Astrocyte of the cerebellum (primary cell): ENCODE measurements around the gene SERTAD2.

Experiments used
- DNase-seq: peaks from one replicate; pipeline ENCODE4 v3.0.0-alpha.2; 2011; ENCODE audit warnings: low read depth
- H3K4me3 ChIP-seq: 2 replicates; pipeline ENCODE4 v1.5.1; 2011; ENCODE audit warnings: mild to moderate bottlenecking, low read depth, low read length, moderate library complexity
- in situ Hi-C: cut with HindIII; loops from 2 replicates; pipeline ENCODE4 v1.10.0; 2017; ENCODE audit warnings: low sequenced_read_pairs
- TF ChIP-seq, protein P1 (sequence below): IDR thresholded peaks from 2 replicates; pipeline ENCODE4 v1.5.1; 2012; ENCODE audit warnings: low read length, low read depth, moderate library complexity, mild to moderate bottlenecking; ENCODE audit errors: missing control alignments

The SERTAD2 gene

DNA sequence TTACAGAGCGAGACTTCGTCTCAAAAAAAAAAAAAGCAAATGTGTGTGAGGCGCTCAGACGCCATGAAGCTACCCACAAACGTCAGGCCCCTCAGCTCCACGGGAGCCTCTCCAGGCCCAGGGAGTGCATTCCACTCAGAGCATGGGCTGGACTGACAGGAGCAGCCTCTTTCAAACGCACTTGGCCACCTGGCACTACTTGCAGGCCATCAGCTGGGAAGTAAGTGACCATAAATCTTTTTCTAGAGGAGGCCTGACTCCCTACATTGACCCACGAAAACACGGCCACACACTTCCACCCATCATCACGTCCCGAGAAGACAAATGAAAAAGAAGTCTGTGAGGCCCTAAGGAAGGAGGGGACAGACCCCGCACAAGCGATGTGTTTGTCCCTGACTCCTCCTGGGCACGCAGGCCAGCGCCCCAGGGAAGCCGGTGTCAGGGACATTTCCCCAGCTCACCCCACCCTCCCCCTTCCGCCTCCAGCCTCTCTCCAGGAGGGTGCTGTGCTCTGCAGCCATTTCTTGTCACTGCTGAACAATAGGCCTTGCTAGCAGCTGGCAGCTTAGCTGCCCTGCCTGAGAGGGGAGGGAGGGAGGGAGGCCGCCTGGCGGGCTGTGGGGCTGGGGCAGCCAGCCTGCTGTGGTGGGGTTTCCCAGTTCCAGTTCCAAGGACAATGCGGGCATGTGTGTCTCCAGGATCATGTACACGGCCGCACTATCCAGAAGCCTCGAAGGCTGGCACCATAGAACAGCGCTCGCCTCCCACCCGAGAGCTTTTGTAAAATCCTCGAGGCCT, 26.6 kb downstream of the SERTAD2 start:
- in situ Hi-C loops, result no loop called here
- TF ChIP-seq, protein P1, sequence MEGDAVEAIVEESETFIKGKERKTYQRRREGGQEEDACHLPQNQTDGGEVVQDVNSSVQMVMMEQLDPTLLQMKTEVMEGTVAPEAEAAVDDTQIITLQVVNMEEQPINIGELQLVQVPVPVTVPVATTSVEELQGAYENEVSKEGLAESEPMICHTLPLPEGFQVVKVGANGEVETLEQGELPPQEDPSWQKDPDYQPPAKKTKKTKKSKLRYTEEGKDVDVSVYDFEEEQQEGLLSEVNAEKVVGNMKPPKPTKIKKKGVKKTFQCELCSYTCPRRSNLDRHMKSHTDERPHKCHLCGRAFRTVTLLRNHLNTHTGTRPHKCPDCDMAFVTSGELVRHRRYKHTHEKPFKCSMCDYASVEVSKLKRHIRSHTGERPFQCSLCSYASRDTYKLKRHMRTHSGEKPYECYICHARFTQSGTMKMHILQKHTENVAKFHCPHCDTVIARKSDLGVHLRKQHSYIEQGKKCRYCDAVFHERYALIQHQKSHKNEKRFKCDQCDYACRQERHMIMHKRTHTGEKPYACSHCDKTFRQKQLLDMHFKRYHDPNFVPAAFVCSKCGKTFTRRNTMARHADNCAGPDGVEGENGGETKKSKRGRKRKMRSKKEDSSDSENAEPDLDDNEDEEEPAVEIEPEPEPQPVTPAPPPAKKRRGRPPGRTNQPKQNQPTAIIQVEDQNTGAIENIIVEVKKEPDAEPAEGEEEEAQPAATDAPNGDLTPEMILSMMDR, result no peak
- no peak for DNase-seq
- no peak overlapping the region for H3K4me3 ChIP-seq

DNA sequence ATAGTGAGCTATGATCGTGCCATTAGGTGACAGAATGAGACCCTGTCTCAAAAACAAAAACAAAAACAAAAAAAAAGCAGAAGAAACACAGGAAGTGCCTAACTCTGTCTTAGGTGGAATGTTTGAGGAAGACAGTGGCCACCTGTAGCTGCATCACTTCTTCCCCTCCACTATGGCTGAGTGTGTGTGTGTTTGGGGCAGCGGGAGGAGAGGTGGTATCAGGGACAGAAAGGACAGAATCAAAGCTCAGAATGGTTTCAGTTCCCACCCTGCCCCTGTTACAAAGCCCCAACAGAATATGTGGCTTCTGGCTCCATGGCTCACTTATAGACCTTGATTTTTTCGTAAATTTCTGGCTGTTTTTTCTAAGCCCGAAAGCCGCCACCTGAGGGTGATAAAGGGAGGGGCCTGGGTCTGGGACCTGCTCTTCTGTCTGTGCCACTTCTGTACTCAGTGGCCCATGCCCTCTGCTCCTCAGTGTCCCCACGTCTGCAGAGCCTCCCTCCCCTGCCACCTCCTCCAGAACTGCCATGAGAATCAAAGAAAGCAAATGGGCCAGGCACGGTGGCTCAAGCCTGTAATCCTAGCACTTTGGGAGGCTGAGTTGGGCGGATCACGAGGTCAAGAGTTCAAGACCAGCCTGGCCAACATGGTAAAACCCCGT, 27.4 kb downstream of the SERTAD2 start:
- TF ChIP-seq, protein P1, result no peak
- H3K4me3 ChIP-seq, result no peak overlapping the region
- in situ Hi-C loops, result no loop called here
- DNase-seq, result no peak

DNA sequence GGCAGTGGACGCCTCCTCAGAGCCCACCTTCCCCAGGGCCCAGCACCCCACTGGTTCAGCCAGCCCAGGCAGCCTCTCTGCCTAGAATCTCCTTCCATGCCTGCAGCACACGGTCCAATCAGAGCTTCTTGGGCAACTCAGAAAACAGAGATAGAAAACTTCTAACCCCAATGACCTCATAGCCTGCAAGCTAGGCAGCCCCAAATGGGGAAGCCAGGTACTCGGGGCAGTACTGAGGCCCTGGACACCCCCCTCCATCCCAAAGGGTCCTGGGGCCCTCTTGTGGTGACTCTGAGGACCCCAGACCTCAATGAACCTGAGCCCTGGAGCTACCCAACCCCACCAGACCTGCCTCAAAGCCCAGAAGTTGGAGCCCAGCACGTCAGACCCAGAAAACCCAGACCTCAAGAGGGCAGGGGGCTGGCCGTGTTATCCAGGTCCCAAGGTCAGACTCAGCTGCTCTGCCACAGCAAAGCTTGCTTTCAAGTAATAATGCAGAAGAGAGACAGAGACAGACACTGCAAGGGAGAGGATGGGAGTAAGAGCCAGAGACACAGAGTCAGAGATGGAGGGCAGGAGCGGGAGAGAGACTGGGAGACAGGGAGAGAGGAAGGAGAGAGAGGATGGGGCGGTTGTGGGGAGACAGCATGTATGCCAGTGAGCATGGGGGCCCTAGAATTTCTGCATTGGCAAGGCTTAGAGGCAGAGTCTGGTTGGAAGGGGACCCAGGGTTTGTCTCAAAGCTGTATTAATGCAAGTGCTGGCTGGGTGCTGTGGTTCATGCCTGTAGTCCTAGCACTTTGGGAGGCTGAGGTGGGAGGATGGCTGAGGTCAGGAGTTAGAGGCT, 28.2 kb downstream of the SERTAD2 start:
- no peak overlapping the region for H3K4me3 ChIP-seq
- in situ Hi-C loops, result no loop called here
- no peak for DNase-seq
- TF ChIP-seq, protein P1, result no peak

DNA sequence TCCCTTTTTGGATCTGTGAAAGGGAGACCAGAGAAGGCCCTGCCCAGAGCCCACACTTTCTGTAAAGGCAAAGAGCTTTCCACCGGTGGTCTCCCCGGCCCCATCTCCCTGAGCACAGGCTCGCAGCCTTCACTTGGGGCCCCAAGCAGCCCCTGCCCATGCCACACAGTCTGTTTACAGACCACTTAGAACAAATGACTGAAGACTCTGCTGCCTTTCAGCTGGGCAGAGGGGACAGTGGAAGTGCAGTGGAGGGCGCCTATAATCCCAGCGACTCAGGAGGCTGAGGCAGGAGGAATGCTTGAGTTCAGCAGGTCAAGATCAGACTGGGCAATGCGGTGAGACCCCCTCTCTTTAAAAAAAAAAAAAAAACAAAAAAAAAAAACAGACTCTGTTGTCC, 28.9 kb downstream of the SERTAD2 start:
- TF ChIP-seq, protein P1, result no peak
- no peak overlapping the region for H3K4me3 ChIP-seq
- no peak for DNase-seq
- in situ Hi-C loops, result no loop called here

DNA sequence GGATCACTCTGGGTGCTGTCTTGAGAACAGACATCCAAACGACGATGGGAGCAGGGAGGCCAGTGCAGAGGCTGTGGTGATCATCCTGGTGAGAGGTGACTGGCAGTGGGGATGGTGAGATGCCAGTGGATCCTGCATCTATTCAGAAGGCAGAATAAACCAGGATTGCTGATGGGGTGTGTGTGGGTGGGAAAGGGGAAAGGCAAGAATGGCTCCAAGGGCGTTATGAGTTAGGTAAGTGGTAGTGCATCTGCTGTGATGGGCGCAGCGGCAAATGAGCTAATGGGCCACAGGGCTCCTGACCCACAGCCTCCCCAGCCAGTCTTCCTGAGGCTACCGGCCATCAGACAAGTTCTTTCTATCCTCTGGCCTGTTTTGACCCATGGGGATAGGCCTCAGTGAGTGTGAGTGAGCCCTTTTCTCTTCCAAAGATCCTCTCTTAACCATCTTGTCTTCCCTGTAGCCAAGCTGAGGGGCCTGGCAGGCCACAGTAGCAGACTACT, 29.6 kb downstream of the SERTAD2 start:
- DNase-seq, result no peak
- TF ChIP-seq, protein P1, result no peak
- no peak overlapping the region for H3K4me3 ChIP-seq
- in situ Hi-C loops, result no loop called here

DNA sequence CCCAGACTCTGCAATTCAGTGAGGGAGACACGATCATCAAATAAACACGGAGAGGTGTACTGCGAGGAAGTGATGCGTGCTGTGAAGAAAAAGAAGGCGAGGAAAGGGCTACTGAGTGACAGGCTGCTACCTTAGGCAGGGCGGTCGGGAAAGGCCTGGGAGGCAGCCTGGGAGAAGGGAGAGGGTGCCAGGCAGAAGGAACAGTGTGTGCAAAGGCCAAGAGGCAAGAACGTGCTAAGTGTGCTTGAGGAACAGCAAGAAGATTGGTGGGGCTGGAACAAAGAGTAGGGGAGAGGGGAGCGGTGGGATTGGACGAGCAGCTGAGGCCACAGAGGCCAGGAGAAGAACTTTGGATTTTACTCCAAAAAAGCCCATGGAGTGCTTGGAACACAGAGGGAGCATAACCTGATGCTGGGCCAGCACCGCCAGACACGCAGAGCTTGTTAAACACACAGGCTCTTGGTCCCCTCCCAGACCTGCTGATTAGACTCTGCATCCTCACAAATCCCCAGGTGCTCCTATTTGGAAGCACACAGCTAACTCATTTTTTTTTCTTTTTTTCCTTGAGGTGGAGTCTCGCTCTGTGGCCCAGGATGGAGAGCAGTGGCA, 30.4 kb downstream of the SERTAD2 start:
- in situ Hi-C loops, result no loop called here
- H3K4me3 ChIP-seq, result no peak overlapping the region
- DNase-seq, result no peak
- TF ChIP-seq, protein P1, result no peak
